NCI-H128 (cell line): ENCODE results near the gene TMED6.
"Not testable (repeated sequence)": the region's sequence is repeated elsewhere in the genome, so short reads cannot be mapped to it uniquely, and the experiment has no call there.

Experiments used
- DNase-seq: peaks from one replicate; lab custom pipeline; 2025; ENCODE audit not compliant: unreplicated experiment; lab: John Stamatoyannopoulos, UW

TMED6 gene

DNA sequence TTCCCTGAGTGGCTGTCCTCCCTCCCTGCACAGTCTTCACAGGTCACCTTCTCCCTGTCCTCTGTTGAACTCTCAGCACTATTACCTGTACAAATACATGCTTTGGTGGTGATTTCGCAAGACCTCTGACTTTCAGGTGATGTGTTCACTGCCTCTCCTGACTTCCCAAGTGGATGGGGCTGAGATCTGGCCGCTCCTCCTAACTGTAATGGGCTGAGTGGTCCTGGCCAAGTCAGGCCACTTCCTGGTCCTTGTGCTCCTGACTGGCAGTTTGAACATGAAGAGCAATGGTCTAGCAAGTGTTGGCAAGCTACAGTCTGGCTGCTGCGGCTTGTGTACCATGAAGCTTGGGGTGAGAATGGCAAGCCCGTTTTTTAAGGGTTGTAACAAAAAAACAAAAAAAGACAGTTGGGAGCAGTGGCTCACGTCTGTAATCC is 11.7 kb upstream of the TMED6 start:
- no peak for DNase-seq

DNA sequence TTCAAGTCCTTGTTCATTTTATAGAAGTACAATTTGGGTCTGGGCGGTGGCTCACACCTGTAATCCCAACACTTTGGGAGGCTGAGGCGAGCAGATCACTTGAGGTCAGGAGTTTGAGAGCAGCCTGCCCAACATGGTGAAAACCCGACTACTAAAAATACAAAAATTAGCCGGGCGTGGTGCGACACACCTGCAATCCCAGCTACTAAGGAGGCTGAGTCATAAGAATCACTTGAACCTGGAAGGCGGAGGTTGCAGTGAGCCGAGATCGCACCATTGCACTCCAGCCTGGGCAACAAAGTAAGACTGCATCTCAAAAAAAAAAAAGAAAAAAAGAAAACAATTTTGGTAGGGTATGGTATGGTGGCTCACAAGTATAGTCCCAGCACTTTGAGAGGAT is 8.5 kb upstream of the TMED6 start:
- DNase-seq = not testable (repeated sequence)

DNA sequence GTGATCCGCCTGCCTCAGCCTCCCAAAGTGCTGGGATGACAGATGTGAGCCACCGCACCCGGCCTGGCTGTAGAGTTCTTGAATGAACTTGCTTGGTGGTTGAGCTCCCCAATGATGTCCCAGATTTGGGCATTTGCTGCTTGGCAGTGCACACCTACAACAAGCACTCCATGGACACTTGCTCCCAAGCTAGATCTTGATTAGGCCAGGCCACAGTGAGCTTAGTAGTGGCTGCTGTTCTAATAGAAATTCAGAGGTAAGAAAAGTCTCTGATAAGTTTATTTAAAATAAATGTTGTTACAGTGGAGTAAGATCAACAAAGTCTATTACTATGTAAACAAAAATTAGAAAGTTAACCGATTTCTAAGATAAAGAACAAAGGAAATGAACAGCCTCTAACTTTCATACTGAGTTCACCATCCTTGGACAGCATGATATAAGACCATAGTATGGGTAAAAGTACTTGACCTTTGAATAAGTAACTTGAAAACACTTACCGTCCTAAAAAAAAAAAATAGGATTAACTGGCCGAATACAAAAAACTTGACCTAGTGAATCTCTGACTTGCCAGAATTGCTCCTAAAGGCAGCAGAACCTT is 951 bp downstream of the TMED6 start:
- DNase-seq = no peak

DNA sequence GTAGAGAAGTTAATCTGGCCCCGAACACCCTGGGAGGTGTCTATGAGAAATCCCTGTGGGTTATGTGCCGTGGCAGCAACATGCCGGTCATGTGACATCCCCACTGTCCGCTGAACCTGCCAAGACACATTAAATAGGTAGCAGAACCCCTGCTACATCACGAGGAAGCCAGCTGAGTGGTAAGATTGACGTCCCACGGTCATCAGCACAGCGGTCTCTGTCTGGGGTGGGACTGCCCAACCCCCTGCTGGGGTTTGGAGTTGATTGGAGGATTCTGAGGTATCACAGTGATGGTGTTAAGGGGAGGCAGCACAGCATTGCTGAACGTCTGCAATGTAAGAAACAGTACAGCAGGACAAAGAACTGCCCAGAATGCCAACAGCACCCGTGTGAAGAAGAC is 2.0 kb downstream of the TMED6 start:
- no peak for DNase-seq

DNA sequence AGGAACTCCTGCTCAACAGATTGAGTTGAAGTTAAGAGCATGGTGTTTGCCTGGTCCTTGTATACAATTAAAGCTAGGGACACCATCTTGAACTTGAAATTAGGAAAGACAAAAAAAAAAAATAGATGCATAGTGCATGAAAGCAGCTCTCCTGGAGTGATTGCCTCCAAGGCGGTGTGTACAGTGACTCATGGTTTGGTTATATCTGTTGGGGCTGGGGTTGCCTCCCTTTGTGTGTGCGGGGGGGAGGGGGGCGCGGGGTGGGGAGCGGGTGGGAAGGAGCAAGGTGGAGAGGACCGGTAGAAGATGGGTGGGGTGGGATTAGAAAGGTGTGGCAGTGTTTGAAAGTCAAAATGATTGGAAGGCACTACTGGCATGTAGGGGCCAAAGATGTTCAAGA is 3.4 kb downstream of the TMED6 start:
- DNase-seq = no peak

DNA sequence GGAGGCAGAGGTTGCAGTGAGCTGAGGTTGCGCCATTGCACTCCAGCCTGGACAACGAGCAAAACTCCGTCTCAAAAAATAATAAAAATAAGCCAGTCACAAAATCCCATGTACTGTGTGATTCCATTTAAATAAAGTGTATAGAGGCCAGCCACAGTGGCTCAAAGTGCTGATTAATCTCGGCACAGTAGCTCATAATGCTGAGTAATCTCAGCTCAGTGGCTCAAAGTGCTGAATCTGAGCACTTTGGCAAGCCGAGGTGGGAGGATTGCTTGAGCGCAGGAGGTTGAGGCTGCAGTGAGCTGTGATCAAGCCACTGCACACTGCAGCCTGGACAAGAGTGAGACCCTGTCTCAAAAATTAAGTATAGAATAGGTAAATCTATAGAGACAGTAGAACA is 4.9 kb downstream of the TMED6 start:
- DNase-seq = no peak

DNA sequence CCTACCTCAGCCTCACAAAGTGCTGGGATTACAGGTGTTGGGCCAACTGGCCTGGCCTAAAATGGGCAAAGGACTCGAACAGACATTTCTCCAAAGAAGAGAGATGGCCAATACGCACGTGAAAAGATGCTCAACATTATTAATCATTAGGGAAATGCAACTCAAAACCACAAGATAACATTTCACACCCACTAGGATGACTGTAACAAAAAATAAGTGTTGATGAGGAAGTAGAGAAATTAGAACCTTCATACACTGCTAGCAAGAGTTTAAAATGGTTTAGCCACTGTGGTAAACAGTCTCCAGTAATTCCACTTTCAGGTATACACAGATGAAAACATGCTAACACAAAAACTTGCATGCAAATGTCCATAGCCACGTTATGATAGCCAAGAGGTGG is 5.7 kb downstream of the TMED6 start:
- no peak for DNase-seq

DNA sequence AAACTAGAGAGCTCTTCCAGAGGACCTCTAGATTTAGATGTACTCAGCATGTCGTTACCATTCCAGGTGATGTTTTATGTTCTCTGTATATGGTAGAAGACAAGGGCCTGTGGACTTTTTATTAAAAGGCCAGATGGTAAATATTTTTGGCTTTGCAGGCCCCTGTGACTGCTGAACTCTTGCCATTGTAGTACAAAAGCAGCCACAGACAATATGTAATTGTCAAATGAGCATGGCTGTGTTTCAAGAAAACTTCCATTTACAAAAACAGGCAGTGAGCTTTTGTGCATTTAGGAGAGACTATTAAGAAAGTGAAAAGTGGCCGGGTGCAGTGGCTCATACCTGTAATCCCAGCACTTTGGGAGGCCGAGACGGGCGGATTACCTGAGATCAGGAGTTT is 7.4 kb downstream of the TMED6 start:
- no peak for DNase-seq

DNA sequence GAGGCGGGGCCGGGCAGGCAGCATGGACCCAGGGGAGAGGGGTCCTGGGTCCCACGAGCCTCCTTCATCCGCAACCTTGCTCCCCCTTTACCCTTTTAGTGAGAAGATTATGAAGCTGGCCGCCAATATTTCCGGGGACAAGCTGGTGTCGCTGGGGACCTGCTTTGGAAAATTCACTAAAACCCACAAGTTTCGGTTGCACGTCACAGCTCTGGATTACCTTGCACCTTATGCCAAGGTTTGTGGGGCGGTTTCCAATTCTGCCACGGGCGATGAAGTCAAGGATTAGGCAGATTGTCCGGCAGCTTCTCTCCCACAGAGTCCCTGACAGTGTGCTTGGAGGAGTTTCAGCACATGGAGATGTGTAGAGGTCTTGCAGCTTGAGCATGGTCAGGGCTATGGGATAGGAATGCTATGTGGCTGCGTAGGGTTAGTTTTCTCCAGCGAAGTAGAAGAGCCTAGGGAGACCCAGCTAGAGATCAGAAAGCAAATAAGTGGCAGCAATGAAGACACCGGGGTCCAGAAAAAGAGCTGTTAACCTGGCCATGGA is 11.4 kb downstream of the TMED6 start:
- DNase-seq = no peak

DNA sequence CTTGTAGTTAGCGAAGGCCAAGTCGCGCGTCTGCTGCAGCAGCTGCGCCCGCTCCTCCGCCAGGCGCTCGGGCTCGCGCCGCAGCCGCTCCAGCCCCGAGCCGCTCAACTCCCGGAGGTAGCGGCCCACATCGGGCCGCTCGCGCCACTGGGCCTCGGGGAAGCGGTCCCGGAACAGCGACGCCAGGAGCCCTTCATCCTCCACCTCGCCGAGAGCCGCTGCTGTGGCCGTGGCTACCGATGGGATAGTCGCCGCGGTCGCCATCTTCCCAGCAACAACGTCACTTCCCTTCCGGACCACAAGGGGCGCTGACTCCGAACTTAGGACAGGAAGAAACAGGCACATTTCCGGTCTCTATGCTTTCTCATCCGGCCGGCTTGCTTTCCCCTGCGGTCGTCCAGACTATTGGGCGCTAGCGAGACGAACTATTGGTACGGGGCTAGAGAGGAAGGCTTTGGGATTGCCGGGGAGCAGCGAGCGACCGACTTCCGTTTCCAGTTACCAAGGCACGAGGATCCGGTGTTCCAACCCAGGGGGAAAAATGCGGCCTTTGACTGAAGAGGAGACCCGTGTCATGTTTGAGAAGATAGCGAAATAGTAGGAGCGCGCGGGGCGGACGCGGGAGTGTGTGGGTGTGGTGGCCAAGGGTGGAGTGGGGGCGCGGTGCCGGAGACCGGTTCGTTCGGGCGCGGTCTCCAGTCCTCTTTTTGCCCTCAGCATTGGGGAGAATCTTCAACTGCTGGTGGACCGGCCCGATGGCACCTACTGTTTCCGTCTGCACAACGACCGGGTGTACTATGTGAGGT is 12.1 kb downstream of the TMED6 start, which contains the start of the genes COG8 and NIP7:
TSS of gene COG8 (minus strand) at position 276 of the 806 bp plus-strand sequence. CDS start at position 264, 12 bp downstream.
TSS of gene NIP7 (plus strand) at position 484 of the 806 bp plus-strand sequence. CDS start at position 542, 58 bp downstream.
- peak; percentile 92 for DNase-seq

DNA sequence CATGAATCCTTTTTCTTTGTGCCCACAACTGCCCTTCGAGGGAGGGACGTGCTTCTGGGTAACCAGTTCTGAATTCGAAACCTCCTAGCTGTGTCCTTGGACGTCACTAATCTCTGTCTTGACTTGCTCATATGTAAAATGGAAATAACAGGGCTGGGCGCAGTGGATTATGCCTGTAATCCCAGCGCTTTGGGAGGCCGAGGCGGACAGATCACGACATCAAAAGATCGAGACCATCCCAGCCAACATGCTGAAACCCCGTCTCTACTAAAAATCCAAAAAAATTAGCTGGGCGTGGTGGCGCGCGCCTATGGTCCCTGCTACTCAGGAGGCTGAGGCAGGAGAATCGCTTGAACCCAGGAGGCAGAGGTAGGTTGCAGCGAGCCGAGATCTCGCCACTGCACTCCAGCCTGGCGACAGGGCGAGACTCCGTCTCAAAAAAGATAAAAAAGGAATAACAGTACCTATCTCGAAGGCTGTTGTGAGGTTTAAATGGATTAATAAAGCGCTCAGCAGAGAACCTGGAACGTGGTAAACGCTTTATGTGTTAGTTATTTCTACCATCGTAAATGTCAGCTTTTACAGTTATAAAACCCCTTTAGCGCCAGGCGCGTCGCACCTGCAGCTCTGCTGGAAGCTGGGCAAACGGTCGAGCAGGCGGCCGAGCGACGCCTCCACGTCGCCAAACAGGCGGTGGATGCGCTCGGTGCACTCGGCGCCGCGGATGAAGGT is 12.9 kb downstream of the TMED6 start:
- DNase-seq = no peak

DNA sequence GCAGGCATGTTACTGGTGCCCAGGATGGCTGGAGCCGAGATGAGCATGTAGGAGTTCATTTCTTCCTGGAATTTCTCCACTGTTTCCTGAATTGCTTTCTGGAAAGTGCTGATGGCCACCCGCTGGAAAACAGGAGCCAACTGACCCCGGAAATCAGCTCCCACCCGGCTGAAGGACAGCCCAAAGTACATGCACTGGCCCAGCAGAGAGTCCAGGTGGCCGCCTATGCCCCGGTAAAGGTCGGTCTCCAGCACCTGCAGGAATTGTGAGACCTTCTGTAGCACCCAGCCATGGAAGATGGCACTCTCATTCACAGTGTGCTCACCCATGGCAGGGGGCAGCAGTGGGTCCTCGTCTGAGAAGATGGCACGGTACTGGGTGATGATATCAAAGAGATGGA is 16.9 kb downstream of the TMED6 start:
- no peak for DNase-seq

DNA sequence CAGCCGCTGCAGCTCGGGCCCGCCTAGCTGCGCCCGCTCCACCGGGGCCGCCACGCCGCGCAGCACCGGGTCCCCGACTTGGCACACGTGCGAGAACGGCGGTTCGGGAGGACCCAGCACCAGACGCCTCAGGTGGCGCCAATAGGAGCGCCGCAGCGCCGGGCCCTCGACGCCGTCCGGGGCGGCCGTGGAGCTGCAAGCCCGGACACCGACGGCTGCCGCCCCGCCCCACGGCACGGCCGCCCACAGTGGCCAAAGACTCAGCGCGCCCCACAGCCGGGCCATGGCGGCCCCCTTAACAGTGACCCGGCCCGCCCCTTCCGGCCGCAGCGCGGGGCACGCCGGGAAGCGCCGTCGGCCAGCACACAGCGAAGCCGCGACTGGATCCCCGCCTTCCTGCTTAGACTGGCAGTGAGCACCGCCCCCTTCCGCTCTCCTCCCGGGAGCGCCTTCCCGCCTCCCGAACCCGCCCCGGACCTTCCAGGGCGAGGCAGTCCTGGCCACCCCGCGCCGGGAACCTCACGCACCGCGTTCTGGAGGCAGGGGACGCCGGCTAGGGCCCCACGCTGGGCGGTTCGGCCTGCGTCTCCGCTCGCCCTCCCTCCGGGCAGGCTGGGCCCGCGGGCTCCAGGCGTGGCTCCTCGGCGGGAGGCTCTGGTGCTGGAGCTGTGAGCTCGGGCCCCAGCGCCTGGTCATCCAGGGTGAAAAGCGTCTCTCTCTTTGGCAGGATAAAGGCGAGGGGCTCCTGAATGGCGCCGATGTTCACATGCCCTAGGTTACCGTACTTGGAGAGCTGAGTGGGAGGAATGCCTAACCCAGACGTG is 21.1 kb downstream of the TMED6 start, which contains the start of gene PDF:
TSS of gene PDF (minus strand) at position 303 of the 824 bp plus-strand sequence. CDS start at position 285, 18 bp downstream.
- peak; percentile 66 for DNase-seq

DNA sequence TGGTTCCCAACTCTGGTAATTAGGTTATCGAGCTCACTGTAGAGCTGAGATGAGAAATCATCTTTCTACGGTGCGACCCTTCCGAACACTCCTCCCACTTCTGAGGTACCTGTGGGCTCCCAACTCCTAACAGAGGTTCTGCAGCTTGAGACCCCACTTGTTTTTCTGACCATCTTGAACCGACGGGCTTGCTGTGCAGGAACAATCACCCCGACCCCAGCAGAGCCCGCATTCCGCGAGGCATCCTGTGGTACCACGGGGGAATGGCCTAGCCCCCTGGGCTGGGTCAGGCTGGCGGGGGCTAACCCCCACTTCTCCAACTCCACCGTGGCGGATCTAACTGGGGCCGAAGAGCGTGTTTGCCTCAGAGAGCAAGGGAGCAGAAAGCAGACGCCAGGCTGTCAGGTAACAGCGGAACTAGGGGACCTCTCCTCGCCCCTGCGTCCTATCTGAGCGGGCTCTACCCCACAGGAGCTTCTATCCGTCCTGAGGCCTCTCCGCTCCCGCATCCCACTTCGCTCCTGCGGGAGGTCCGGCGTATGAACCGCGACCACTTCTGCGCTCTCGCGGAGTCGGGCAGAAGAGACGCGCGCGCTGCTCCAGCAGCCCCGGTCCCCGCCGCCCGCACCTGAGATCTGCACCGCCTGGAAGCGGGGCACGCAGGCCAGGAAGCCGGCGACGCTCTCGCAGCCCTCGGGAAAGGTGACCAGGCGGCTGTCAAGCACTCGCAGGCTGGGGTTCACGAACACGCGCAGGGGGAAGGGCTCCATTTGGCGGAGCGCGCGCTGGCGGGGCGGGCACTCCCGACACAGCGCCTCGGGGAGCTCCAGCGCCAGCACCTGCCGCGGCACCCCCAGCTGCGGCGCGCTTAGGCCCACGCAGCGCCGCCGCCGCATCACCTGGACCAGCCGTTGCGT is 22.0 kb downstream of the TMED6 start:
- no peak for DNase-seq

DNA sequence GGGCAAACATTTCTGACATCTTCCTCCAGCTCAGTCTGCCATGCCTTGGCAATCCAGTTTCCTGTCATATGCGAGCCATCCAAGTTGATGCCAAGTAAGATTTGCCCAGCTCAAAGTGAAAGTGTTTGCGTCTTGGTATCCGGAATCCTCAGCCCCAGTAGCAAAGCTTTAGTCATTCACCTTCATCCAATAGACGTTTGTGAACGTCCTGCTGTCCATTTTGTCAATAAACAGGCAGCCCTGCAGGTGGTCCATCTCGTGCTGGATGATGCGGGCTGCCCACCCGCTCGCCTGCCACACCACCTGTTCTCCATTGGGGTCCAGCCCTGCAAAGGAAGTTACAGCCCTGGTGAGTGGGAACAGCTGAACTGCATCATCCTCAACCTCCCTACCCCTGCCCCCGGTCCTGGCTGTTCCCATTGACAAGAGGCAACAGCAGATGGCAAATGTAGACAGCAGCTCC is 22.7 kb downstream of the TMED6 start:
- no peak for DNase-seq

DNA sequence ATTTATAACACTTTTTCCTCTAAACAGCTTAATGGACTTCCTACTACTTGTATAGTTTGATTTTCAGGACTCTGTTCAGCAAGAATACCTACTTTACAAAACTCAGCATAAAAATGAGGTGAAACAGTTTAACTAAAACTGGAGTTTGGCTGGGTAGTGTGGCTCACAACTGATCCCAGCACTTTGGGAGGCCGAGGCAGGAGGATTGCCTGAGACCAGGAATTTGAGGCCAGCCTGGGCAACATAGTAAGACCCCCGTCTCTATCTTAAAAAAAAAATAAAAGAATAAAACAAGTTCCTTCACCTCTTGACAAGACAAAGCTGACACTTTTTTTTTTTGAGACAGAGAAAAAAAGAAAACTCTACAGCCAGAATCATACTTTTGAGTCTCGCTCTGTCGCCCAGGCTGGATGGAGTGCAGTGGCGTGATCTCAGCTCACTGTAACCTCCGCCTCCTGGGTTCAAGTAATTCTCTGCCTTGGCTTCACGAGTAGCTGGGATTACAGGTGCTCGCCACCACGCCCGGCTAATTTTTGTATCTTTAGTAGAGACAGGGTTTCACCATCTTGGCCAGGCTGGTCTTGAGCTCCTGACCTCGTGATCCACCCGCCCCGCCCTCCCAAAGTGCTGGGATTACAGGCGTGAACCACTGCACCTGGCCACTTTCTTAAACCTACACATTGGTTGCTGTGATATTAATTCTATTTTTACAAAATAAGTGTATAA is 23.8 kb downstream of the TMED6 start:
- no peak for DNase-seq

DNA sequence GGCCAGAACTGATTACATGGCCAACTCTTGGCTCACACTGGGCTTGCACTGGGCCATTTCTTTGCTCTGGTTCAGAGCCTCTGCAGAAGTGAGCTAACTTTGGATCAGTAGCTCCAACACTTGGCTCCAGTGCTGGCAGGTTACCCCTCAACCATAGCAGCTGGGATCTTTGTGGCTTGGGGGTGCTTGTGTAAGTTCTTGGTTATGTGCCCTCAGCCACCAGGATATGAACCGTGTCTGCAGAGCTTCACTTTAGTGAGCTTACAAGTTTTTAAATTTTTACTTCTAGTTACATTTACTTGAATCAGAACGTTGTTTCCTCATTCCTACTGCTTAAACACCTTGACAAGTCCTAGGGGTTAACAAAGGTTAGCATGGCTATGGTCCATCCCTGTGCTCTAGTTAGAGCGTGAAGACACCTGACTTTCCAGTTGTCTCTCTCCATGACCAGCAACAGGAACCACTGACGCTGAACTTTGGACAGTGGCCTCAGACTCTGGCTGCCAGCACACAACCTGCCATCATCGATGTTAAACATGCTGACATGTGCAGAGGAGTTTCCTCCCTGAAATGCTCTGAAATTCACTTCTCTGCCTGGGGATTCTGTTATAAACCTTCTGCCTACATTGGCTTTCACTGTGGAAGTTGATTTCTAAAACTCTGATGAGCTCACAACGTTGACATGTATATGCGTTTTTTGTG is 25.3 kb downstream of the TMED6 start:
- DNase-seq = no peak

DNA sequence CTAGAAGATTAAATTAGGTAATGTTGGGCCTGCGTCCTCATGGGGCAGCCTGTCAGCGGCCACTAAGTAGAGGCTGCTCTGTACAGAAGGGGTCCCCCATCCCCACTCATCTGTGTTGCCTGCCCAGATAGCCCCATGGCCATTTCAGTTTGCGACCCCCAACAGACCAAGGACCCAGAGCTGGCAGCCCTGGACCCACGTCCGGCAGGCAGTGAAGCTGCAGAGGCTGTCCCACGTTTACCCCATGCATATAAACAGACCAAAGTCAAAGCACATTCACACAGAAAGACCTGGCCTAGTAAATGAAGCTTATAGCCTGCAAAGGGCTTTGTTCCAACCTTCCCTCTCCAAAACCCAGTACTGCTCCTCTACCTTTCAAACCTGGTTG is 25.8 kb downstream of the TMED6 start:
- no peak for DNase-seq
